ENCODE measurements around the gene ANO8.

Gene ANO8

DNA sequence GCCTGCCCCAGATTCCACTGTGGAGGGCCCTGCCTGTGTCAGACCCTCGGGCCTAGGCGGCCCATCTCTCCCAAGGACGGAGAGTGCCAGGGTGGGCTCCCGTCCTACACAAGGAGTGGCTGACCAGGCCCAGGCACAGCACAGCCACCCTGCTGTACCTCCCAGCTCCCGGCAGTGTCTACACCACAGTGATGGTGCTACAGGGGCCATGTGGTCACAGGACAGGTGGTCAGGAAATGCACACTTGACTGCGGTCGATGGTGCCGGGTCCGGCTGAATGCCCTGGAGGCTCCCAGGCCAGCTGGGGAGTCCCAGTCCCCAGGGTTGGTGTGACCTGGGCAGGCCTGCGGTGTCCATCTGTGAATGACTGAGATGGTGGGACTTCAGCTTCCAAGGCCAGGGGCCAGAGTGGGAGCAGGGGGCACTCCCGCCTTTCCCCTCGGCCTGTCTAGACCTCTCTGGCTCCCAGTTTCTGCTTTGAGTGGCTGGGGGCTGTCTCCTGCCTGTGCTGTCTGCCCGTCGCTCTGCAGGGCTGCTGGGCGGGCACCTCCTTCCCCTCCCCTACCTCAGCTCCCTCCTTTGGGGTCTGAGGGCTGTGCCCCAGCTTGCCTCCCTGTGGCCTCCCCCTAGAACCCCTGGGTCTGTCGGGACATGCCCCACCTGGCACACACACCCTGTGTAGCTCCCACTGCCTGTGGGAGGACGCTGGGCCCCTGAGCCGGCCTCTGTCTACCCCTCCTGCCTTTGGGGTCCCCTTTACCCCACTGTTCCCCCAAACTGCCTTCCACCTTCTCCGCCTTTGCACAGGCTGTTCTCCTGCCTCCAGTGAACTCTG lies 12.8 kb downstream of the ANO8 start:
- Histone ChIP-seq H3K4me3 (ENCODE audit: low read length in 2 of 2) (no peak overlapping the region), H3K9ac (ENCODE audit: low read depth in 1 of 2, low read length in 2 of 2) (no peak overlapping the region), H3K9me3 (ENCODE audit: control insufficient read depth in 2 of 2, low read length in 2 of 2) (no peaks in the 10 kb centered on the region), H3K27ac (ENCODE audit: low read depth in 2 of 2, low read length in 2 of 2) (no peak overlapping the region), H3K4me1 (ENCODE audit: control insufficient read depth in 2 of 2, insufficient read depth in 2 of 2, low read length in 2 of 2) (no peaks in the 10 kb centered on the region), H3K27me3 (ENCODE audit: control insufficient read depth in 2 of 2, insufficient read depth in 2 of 2, low read length in 2 of 2) (no peaks in the 10 kb centered on the region), H3K36me3 (ENCODE audit: control insufficient read depth in 2 of 2, insufficient read depth in 2 of 2, low read length in 2 of 2) (peaks cover 13 to 20% of the 10 kb centered on the region in 2 donors)

DNA sequence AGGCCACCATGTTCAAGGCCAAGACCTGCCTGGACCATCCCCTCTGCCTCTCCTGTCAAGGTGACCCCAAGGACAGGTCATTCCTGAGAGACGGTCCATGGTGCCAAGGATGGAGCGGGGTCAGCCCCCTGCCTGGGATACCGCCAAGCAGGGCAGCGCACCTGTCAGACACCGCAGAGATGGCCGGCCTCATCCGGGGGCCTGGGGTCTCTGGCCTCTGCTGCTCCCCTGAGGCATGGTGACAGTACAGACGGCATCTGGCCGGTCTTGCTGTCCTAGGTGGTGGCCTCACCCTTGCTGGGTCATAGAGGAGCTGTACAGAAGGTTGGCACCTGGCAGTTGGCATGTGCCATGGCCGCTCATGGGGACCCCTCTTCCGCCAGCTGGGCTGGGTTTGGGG lies 14.2 kb downstream of the ANO8 start:
- H3K4me1 ChIP-seq (ENCODE audit: control insufficient read depth in 2 of 2, insufficient read depth in 2 of 2, low read length in 2 of 2) = no peaks in the 10 kb centered on the region
- peaks cover 17 to 28% of the 10 kb centered on the region in 2 donors for H3K36me3 ChIP-seq (ENCODE audit: control insufficient read depth in 2 of 2, insufficient read depth in 2 of 2, low read length in 2 of 2)
- H3K27me3 ChIP-seq (ENCODE audit: control insufficient read depth in 2 of 2, insufficient read depth in 2 of 2, low read length in 2 of 2) = no peaks in the 10 kb centered on the region
- no peak overlapping the region for H3K27ac ChIP-seq (ENCODE audit: low read depth in 2 of 2, low read length in 2 of 2)
- H3K9ac ChIP-seq (ENCODE audit: low read depth in 1 of 2, low read length in 2 of 2) = no peak overlapping the region
- H3K9me3 ChIP-seq (ENCODE audit: control insufficient read depth in 2 of 2, low read length in 2 of 2) = no peaks in the 10 kb centered on the region
- no peak overlapping the region for H3K4me3 ChIP-seq (ENCODE audit: low read length in 2 of 2)

DNA sequence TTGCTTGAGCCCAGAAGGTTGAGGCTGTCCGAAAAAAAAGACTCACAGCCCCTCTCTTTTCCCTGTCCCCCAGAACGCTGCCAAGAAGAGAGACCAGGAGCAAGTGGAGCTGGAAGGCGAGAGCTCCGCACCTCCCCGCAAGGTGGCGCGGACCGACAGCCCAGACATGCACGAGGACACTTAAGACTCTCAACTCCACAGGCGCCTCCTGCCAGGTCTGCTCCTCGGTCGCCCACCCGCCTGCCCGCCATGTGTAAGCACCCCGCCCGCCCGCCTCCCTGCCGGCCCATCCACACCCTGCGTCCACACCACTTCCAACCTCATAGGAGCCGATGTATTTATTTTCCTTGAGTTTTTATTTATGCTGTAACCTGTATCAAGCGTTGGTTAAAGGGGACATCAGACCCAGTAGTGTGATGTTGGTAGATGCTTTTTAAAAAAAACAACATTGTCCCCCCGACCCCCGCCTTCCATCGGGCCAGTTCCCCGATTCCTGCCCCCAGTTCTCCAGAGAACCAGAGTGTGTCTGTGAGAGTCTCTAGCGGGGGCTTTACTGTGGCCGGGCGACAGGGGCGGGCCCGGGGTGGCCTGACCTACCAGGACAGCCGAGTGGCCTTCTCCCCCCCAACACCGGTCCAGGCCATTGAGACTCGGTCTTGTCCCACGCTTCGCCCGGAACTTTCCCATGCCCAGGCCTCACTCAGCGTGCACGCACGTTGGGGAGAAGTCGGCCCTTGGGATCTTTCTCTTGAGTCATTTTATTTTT lies 15.0 kb downstream of the ANO8 start:
- H3K9ac ChIP-seq (ENCODE audit: low read depth in 1 of 2, low read length in 2 of 2) = no peak overlapping the region
- peaks cover 18 to 31% of the 10 kb centered on the region in 2 donors for H3K36me3 ChIP-seq (ENCODE audit: control insufficient read depth in 2 of 2, insufficient read depth in 2 of 2, low read length in 2 of 2)
- no peak overlapping the region for H3K27ac ChIP-seq (ENCODE audit: low read depth in 2 of 2, low read length in 2 of 2)
- no peaks in the 10 kb centered on the region for H3K4me1 ChIP-seq (ENCODE audit: control insufficient read depth in 2 of 2, insufficient read depth in 2 of 2, low read length in 2 of 2)
- no peak overlapping the region for H3K4me3 ChIP-seq (ENCODE audit: low read length in 2 of 2)
- H3K27me3 ChIP-seq (ENCODE audit: control insufficient read depth in 2 of 2, insufficient read depth in 2 of 2, low read length in 2 of 2) = no peaks in the 10 kb centered on the region
- H3K9me3 ChIP-seq (ENCODE audit: control insufficient read depth in 2 of 2, low read length in 2 of 2) = no peaks in the 10 kb centered on the region

- Histone ChIP-seq H3K27ac (ENCODE audit: low read depth in 2 of 2, low read length in 2 of 2) (no peak overlapping the region), H3K4me1 (ENCODE audit: control insufficient read depth in 2 of 2, insufficient read depth in 2 of 2, low read length in 2 of 2) (no peaks in the 10 kb centered on the region), H3K9me3 (ENCODE audit: control insufficient read depth in 2 of 2, low read length in 2 of 2) (no peaks in the 10 kb centered on the region), H3K4me3 (ENCODE audit: low read length in 2 of 2) (no peak overlapping the region), H3K9ac (ENCODE audit: low read depth in 1 of 2, low read length in 2 of 2) (no peak overlapping the region), H3K27me3 (ENCODE audit: control insufficient read depth in 2 of 2, insufficient read depth in 2 of 2, low read length in 2 of 2) (no peaks in the 10 kb centered on the region), H3K36me3 (ENCODE audit: control insufficient read depth in 2 of 2, insufficient read depth in 2 of 2, low read length in 2 of 2) (peaks cover 23 to 38% of the 10 kb centered on the region in 2 donors)
These were observed 15.7 kb downstream of the ANO8 start for GRCh38 chr19:17318966-17319365.

- Histone ChIP-seq H3K36me3 (ENCODE audit: control insufficient read depth in 2 of 2, insufficient read depth in 2 of 2, low read length in 2 of 2) (peaks cover 15 to 29% of the 10 kb centered on the region in 2 donors), H3K27ac (ENCODE audit: low read depth in 2 of 2, low read length in 2 of 2) (no peak overlapping the region), H3K27me3 (ENCODE audit: control insufficient read depth in 2 of 2, insufficient read depth in 2 of 2, low read length in 2 of 2) (no peaks in the 10 kb centered on the region), H3K9me3 (ENCODE audit: control insufficient read depth in 2 of 2, low read length in 2 of 2) (no peaks in the 10 kb centered on the region), H3K9ac (ENCODE audit: low read depth in 1 of 2, low read length in 2 of 2) (no peak overlapping the region), H3K4me1 (ENCODE audit: control insufficient read depth in 2 of 2, insufficient read depth in 2 of 2, low read length in 2 of 2) (peaks cover 11 to 12% of the 10 kb centered on the region in 2 donors), H3K4me3 (ENCODE audit: low read length in 2 of 2) (no peak overlapping the region)
These were observed 20.6 kb downstream of the ANO8 start for GRCh38 chr19:17314007-17314593.

DNA sequence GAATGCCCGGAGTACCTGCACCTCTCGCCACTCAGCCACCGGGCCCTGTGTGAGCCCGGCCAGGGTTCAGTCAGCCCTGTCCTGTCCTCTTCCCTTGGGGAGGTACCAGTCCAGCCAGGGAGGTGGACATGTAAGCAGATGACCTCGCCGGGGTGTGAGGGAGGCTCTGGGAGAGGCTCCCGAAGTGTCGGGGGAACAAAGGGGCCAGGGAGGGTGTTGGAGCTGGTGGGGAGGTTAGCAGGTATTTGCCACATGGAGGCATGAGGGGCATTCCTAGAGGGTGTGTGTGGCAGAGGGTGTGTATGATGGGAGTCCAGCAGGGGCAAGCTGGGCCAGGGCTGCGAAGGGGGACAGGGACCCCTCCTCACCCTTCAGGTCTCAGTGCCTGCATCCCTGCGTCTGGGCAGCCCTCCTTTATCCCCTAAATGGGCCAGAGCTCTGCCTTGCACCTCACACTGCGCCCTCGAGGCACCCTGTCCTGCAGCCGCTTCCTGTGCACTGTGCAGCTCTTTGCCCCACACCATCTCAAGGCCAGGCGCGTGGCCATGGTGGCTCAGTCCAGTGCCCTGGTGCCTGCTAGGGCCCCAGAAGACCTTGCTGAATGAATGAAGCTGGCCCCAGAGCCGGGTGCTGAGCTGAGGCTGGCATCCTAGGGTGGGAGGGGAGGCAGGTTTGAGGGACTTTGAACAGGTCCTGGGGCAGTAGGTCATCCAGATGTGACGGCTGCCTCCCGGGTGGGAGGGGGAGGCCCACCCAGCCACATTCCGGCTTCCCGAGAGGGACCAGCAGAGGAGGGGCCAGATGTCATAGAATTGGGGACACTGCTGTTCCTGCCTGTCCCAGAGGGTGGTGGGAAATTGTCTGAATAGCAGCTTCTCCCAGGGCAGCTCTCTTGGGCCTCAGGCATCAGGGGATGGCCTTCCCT lies 22.2 kb downstream of the ANO8 start:
- H3K36me3 ChIP-seq (ENCODE audit: control insufficient read depth in 2 of 2, insufficient read depth in 2 of 2, low read length in 2 of 2) = peaks cover 15 to 26% of the 10 kb centered on the region in 2 donors

GRCh38 chr19:17311455-17312188 lies 23.0 kb downstream of the ANO8 start:
- Histone ChIP-seq H3K4me1 (ENCODE audit: control insufficient read depth in 2 of 2, insufficient read depth in 2 of 2, low read length in 2 of 2) (peaks cover 15% of the 10 kb centered on the region in 2 donors), H3K9me3 (ENCODE audit: control insufficient read depth in 2 of 2, low read length in 2 of 2) (no peaks in the 10 kb centered on the region), H3K36me3 (ENCODE audit: control insufficient read depth in 2 of 2, insufficient read depth in 2 of 2, low read length in 2 of 2) (peaks cover 15 to 26% of the 10 kb centered on the region in 2 donors), H3K27ac (ENCODE audit: low read depth in 2 of 2, low read length in 2 of 2) (no peak overlapping the region), H3K9ac (ENCODE audit: low read depth in 1 of 2, low read length in 2 of 2) (no peak overlapping the region), H3K4me3 (ENCODE audit: low read length in 2 of 2) (no peak overlapping the region), H3K27me3 (ENCODE audit: control insufficient read depth in 2 of 2, insufficient read depth in 2 of 2, low read length in 2 of 2) (no peaks in the 10 kb centered on the region)

More for the DNA sequence above, 22.2 kb downstream of the ANO8 start:
- H3K27me3 ChIP-seq (ENCODE audit: control insufficient read depth in 2 of 2, insufficient read depth in 2 of 2, low read length in 2 of 2) = no peaks in the 10 kb centered on the region
- no peaks in the 10 kb centered on the region for H3K9me3 ChIP-seq (ENCODE audit: control insufficient read depth in 2 of 2, low read length in 2 of 2)
- H3K4me3 ChIP-seq (ENCODE audit: low read length in 2 of 2) = no peak overlapping the region
- H3K4me1 ChIP-seq (ENCODE audit: control insufficient read depth in 2 of 2, insufficient read depth in 2 of 2, low read length in 2 of 2) = peaks cover 13 to 14% of the 10 kb centered on the region in 2 donors
- H3K27ac ChIP-seq (ENCODE audit: low read depth in 2 of 2, low read length in 2 of 2) = no peak overlapping the region
- no peak overlapping the region for H3K9ac ChIP-seq (ENCODE audit: low read depth in 1 of 2, low read length in 2 of 2)

GRCh38 chr19:17309965-17310461 lies 24.6 kb downstream of the ANO8 start:
- Histone ChIP-seq H3K4me1 (ENCODE audit: control insufficient read depth in 2 of 2, insufficient read depth in 2 of 2, low read length in 2 of 2) (peaks cover 24 to 25% of the 10 kb centered on the region in 2 donors), H3K36me3 (ENCODE audit: control insufficient read depth in 2 of 2, insufficient read depth in 2 of 2, low read length in 2 of 2) (peaks cover 9 to 17% of the 10 kb centered on the region in 2 donors), H3K27ac (ENCODE audit: low read depth in 2 of 2, low read length in 2 of 2) (peak overlapping the region; percentile 74 to 83)

More at GRCh38 chr19:17309965-17310461, 24.6 kb downstream of the ANO8 start:
- Histone ChIP-seq H3K9ac (ENCODE audit: low read depth in 1 of 2, low read length in 2 of 2) (peak overlapping the region; percentile 83 to 91), H3K27me3 (ENCODE audit: control insufficient read depth in 2 of 2, insufficient read depth in 2 of 2, low read length in 2 of 2) (no peaks in the 10 kb centered on the region), H3K9me3 (ENCODE audit: control insufficient read depth in 2 of 2, low read length in 2 of 2) (no peaks in the 10 kb centered on the region), H3K4me3 (ENCODE audit: low read length in 2 of 2) (peak overlapping the region; percentile 91 to 98)

All from mucosa of rectum (tissue), 2 donors.